Sigmoid colon (tissue), 4 donors: ENCODE results near the gene LPGAT1.

Experiments used
- CTCF ChIP-seq, 4 experiments: fragments of 450-650 bp in 3 of 4; fragments of 200-600 bp in 1 of 4; IDR thresholded peaks; one replicate each; pipeline ENCODE4 v1.5.1; 2016 to 2019; ENCODE audit warnings: antibody characterized with exemption in 4 of 4, mild to moderate bottlenecking in 3 of 4, moderate library complexity in 2 of 4
- POLR2A ChIP-seq, 2 donors: fragments of 450-650 bp; IDR thresholded peaks; one replicate each; pipeline ENCODE4 v1.6.1; 2016; ENCODE audit warnings: antibody characterized with exemption in 2 of 2, mild to moderate bottlenecking in 2 of 2, moderate library complexity in 2 of 2
- POLR2AphosphoS5 ChIP-seq, 4 donors: sonication (generic); formaldehyde crosslinking; IDR thresholded peaks; one replicate each; pipeline ENCODE4 v1.6.1; 2017; ENCODE audit warnings: antibody characterized with exemption in 4 of 4

GRCh38 chr1:211751438-211751837 is 79.1 kb downstream of the LPGAT1 start:
- TF ChIP-seq CTCF (IDR thresholded peaks at IDR 0.05) = no peak
- no peak for TF ChIP-seq POLR2AphosphoS5 (IDR thresholded peaks at IDR 0.05)
- TF ChIP-seq POLR2A (IDR thresholded peaks at IDR 0.05) = no peak
